ENCODE results near the gene FOS.

Gene FOS

DNA sequence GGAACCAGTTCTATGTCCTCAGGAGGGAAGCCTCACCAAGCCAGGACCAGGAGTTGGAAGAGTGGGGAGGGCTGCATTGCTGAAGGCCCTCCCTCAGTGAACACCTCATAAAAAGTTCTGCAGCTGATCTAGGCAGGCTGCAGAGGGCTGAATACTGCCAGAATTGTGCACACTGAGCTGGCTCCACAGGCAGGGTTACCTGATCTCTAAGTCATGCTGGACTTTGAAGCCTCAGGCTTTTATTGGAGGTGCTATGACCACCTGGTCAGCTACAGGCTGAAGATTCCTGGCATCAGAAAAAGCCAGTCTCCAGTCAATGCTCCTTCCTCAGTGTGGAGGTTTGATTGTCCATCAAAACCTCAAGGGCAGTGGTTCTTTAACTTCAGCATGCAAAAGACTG lies 39.7 kb downstream of the FOS start:
- no peak for DNase-seq (ENCODE audit: low read depth)

DNA sequence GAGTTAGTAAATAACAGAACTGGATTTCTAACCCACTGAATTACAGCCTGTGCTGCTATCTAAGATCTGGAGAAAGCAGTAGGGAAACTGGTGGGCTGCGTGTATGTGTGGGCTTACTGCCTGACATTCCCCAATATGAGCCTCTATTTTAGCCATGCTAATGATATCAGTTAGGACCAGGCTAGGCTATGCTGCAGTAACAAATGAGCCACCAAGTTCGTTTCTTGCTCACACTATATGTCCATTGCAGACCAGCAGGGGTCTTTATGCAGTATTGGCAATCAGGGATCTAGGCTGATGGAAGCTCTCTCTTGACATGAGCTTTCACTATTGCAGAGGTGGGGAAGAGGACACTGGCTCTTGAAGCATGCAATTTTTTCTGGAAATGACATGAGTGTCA lies 40.4 kb downstream of the FOS start:
- DNase-seq (ENCODE audit: low read depth): no peak

DNA sequence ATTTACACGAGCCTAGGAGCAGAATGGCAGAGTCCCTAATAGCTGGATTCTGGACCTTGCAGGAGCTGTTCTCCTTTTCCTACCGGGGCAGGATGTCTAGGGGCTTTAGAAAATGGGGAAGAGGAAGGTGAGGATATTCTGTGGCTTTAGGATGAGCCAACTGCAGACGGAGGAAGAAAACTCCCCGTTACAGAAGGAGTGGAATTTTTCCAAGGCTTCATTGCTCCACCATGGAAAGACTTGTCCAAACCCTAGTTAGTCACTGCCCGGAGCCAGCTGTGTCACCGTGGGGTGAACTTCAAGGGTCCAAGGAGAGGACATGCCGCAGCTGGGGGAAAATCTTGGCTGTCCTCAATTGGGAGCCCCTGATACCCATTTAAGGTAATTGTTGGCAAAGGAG lies 41.6 kb downstream of the FOS start:
- no peak for DNase-seq (ENCODE audit: low read depth)

DNA sequence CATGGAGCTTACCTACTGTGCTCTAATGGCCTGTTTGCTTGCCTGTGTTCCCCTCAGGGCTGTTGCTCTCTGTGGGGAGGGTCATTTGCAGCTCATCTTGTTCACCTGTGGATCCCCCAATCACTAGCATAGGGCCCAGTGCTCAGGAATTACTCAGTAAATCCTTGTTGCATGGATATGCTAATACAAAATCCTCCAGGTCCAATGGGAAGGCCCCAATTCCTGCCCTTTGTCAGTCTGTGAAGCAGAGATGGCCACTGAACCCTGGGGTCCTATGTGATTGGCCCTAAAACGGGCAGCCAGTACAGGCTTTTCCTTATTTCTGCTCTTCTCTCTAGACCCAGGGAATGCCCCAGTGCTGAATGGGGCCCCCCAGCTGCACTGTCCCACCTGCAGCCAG lies 44.1 kb downstream of the FOS start:
- DNase-seq (ENCODE audit: low read depth): no peak

DNA sequence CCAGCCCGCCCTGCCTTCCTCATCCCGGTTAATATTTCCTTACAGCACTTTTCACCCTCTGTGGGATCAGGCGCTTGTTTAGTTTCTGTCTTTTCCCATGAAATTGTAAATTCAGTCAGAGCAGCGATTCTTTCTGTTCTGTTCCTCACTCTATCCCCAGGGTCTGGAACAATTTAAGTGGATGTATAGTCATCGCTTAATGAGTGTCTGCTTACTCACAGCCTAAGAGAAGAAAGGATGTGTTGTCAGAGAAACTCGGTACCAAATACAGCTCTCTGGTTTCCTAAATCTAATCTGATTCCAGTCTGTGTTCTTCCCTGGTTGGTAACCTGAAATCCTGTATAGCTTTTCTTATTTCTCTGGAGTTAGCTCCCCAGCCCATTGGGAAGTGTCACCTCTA lies 44.9 kb downstream of the FOS start:
- DNase-seq (ENCODE audit: low read depth): no peak

DNA sequence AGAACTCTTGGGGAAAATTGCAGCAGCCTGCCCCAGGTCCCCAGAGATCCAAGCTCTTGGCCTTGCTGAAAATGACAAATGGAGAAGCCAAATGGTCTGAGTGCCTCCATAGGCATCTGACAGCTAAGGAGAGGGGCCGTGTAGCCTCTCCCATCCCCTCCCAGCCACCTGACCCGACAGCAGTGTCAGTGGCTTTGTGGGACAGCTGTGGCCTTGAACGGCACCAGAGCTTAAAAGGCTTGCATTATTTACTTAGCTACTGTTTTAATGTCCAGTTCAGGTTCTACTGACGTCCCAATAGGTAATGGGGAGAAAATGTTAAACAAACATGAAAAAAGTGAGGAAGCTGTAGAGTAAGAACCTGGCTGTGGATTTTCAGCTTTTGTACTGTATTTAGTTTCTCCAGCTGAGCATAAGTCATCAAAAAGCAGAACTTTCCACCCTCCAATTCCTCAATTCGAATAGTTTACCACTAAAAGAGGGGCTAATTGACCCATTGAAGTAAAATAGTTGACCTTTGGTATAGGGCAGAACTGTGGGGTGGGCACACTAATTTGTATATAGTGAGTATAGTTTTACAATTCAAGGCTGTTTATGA lies 50.0 kb downstream of the FOS start:
- no peak for DNase-seq (ENCODE audit: low read depth)

DNA sequence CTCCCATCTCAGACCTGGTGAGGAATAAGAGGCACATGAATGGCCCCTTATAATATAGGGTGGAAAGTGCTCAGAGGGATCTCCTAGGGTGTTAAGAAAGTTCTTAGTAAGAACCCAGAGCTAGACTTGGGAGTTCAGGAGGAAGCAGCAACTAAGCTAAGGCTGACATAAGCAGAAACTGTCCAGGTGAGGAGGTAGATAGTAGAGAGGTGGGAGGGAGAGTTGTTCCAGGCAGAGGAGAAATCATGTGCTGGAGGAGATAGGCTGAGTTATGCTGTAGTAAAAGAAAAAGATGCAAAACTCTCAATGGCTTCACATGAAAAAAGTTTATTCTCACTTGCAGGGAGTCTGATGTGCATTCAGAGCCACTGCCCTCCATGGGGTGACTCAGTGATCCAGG lies 50.7 kb downstream of the FOS start:
- DNase-seq (ENCODE audit: low read depth): no peak

DNA sequence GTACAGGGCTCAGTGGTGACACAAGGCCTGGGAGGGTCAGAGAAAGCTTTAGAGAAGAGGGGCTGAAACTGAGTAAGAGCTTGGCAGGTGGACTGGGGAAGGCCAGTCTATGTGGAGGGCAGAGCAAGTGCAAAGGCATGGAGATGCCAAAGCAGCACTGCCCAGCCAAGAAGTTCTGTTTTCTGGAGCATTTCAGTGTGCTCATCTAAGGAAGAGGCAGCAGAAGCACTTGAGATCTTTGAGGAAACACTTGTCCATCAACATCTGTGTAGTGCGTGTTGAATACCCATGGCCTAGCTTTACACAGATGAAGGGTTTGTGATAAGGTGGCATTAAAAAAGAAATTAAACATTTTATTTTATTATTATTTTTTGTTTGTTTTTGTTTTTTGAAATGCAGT lies 52.8 kb downstream of the FOS start:
- DNase-seq (ENCODE audit: low read depth): no peak
